ENCODE measurements around the gene DOP1A.
A peak's percentile ranks its signal among the peaks of the same experiment; 100 is the strongest.

DOP1A gene

GRCh38 chr6:83067448-83068439, at the start of gene DOP1A:
Gene DOP1A, plus strand, starts transcription at chr6:83067671. Its CDS starts 29,307 bp downstream, at chr6:83096978.
- DNase-seq (ENCODE audit: low read depth, low spot score): peak; percentile 98

GRCh38 chr6:83019741-83020140, 47.7 kb upstream of the DOP1A start:
- no peak for DNase-seq (ENCODE audit: low read depth, low spot score)

GRCh38 chr6:83031689-83032088, 35.8 kb upstream of the DOP1A start:
- no peak for DNase-seq (ENCODE audit: low read depth, low spot score)

GRCh38 chr6:83038246-83038645, 29.2 kb upstream of the DOP1A start:
- no peak for DNase-seq (ENCODE audit: low read depth, low spot score)

- peak; percentile 12 for DNase-seq (ENCODE audit: low read depth, low spot score)
Observed at GRCh38 chr6:83042467-83043053, 24.9 kb upstream of the DOP1A start.

GRCh38 chr6:83044091-83044768, 23.2 kb upstream of the DOP1A start:
- no peak for DNase-seq (ENCODE audit: low read depth, low spot score)

GRCh38 chr6:83047065-83047754, 20.3 kb upstream of the DOP1A start:
- DNase-seq (ENCODE audit: low read depth, low spot score): peak; percentile 44

- DNase-seq (ENCODE audit: low read depth, low spot score): no peak
Observed at GRCh38 chr6:83051377-83052172, 15.9 kb upstream of the DOP1A start.

- no peak for DNase-seq (ENCODE audit: low read depth, low spot score)
Observed at GRCh38 chr6:83053678-83054077, 13.8 kb upstream of the DOP1A start.

- peak; percentile 76 for DNase-seq (ENCODE audit: low read depth, low spot score)
Observed at GRCh38 chr6:83055366-83055964, 12.0 kb upstream of the DOP1A start.

- peak; percentile 76 for DNase-seq (ENCODE audit: low read depth, low spot score)
Observed at GRCh38 chr6:83057705-83058321, 9.7 kb upstream of the DOP1A start.

- no peak for DNase-seq (ENCODE audit: low read depth, low spot score)
Observed at GRCh38 chr6:83061190-83061589, 6.3 kb upstream of the DOP1A start.

GRCh38 chr6:83062225-83062624, 5.2 kb upstream of the DOP1A start:
- peak; percentile 50 for DNase-seq (ENCODE audit: low read depth, low spot score)

- DNase-seq (ENCODE audit: low read depth, low spot score): peak; percentile 94
Observed at GRCh38 chr6:83065511-83066192, 1.8 kb upstream of the DOP1A start, which contains the start of gene UBE3D. Gene UBE3D, minus strand, starts transcription at chr6:83065841. Its CDS starts 123 bp downstream, at chr6:83065718.

- no peak for DNase-seq (ENCODE audit: low read depth, low spot score)
Observed at GRCh38 chr6:83068616-83069015, 1.1 kb downstream of the DOP1A start.

GRCh38 chr6:83069633-83070032, 2.2 kb downstream of the DOP1A start:
- no peak for DNase-seq (ENCODE audit: low read depth, low spot score)

GRCh38 chr6:83071023-83071422, 3.6 kb downstream of the DOP1A start:
- peak; percentile 17 for DNase-seq (ENCODE audit: low read depth, low spot score)

- no peak for DNase-seq (ENCODE audit: low read depth, low spot score)
Observed at GRCh38 chr6:83071707-83072106, 4.2 kb downstream of the DOP1A start.

- DNase-seq (ENCODE audit: low read depth, low spot score): no peak
Observed at GRCh38 chr6:83072726-83073125, 5.3 kb downstream of the DOP1A start.
